ENCODE measurements around the gene ARID3A. TPM values are rescaled to one million over a fixed set of nuclear protein-coding genes. Genes with fewer than 3 reads are reported as not detected.

Gene ARID3A
- total and polyA plus RNA-seq, 2 donors (not counting 3 experiments of a cell fraction or from before 2014, with no cell fraction given), result 5.4 to 13.2 TPM

GRCh38 chr19:991174-991931 is 65.5 kb downstream of the ARID3A start:
- FAIRE-seq, result no peak
- no peak overlapping the region for H2AFZ ChIP-seq (ENCODE audit: low read depth, low read length)

More at GRCh38 chr19:991174-991931, 65.5 kb downstream of the ARID3A start:
- Histone ChIP-seq H3K27ac (ENCODE audit: insufficient read depth, low read depth, low read length) (no peak overlapping the region), H3K9me3 (replicated peaks; ENCODE audit: control insufficient read depth, insufficient read depth, low read length) (no peaks in the 10 kb centered on the region), H3K79me2 (ENCODE audit: control insufficient read depth, insufficient read depth, low read length) (no peaks in the 10 kb centered on the region), H3K27me3 (ENCODE audit: control insufficient read depth in 2 of 2, insufficient read depth in 2 of 2, low read length in 2 of 2) (peaks cover 1 to 6% of the 10 kb centered on the region in 2 experiments), H3K4me2 (ENCODE audit: insufficient read depth, low read length) (no peak overlapping the region), H3K4me3 (replicated peaks in 1 of 3; ENCODE audit: insufficient read depth in 1 of 3, low read depth in 1 of 3, low read length in 3 of 3) (no peak overlapping the region), H3K36me3 (ENCODE audit: control insufficient read depth in 2 of 2, extremely low read depth in 1 of 2, insufficient read depth in 2 of 2, low read length in 2 of 2) (peaks cover 0 to 13% of the 10 kb centered on the region in 2 experiments), H3K9ac (replicated peaks; ENCODE audit: extremely low read depth, insufficient read depth, low read length) (no peak overlapping the region), H3K9me1 (replicated peaks; ENCODE audit: control insufficient read depth, extremely low read depth, insufficient read depth, low read length) (no peaks in the 10 kb centered on the region), H4K20me1 (replicated peaks; ENCODE audit: control insufficient read depth, extremely low read depth, insufficient read depth, low read length) (no peaks in the 10 kb centered on the region), H3K4me1 (ENCODE audit: control insufficient read depth, extremely low read depth, insufficient read depth, low read length) (no peaks in the 10 kb centered on the region)
- intact Hi-C loops (cut with micrococcal nuclease) (no loop called here), dilution Hi-C loops (cut with MboI; ENCODE audit: extremely low pct_ligation_motif_present, low sequenced_read_pairs) (no loop called here)
- BruUV-seq (replicated peaks), result no TSS peak
- POLR2A ChIA-PET, result no interaction called here
- no peak for DNase-seq (ENCODE audit: low read depth, low spot score)
- CTCF ChIA-PET, result no interaction called here
- TF ChIP-seq CTCF (IDR thresholded peaks at IDR 0.05; ENCODE audit: extremely low read depth in 1 of 2, insufficient read depth in 1 of 2, low read depth in 1 of 2, low read length in 2 of 2), result no peak
- TF ChIP-seq MAX (IDR thresholded peaks at IDR 0.05; ENCODE audit: insufficient read depth, insufficient read length), result no peak
- TF ChIP-seq JUN (IDR thresholded peaks at IDR 0.05; ENCODE audit: borderline replicate concordance, insufficient read depth, insufficient read length, low read depth), result no peak
- no peak for TF ChIP-seq FOS (IDR thresholded peaks at IDR 0.05; ENCODE audit: borderline replicate concordance, insufficient read depth, low read length)
- TF ChIP-seq GATA2 (IDR thresholded peaks at IDR 0.05; ENCODE audit: insufficient read depth, insufficient read length, low read depth, low read length), result no peak
- no peak for TF ChIP-seq POLR2AphosphoS5 (IDR thresholded peaks at IDR 0.05; ENCODE audit: insufficient read depth, low read depth, low read length)
- no peak for TF ChIP-seq EZH2 (IDR thresholded peaks at IDR 0.05; ENCODE audit: borderline replicate concordance, low read depth, low read length, severe bottlenecking)
- no peak for TF ChIP-seq POLR2A (IDR thresholded peaks at IDR 0.05; ENCODE audit: low read depth, low read length)
- no peak for TF ChIP-seq MYC (IDR thresholded peaks at IDR 0.05; ENCODE audit: low read depth, low read length)
